AG04450 (cell line): Measurements from ENCODE around the gene FMN2. TPM values are rescaled to one million over a fixed set of nuclear protein-coding genes. Genes with fewer than 3 reads are reported as not detected.
A peak's percentile ranks its signal among the peaks of the same experiment; 100 is the strongest.

Experiments
- CTCF ChIA-PET: fragments of 300-600, 350-600 bp; formaldehyde crosslinking; extraction: SDS; loops from one replicate; lab custom pipeline; 2022; ENCODE audit warnings: antibody characterized with exemption, inconsistent platforms; lab: Charles Lee
- POLR2A ChIA-PET: fragments of 350-600 bp; formaldehyde crosslinking; extraction: SDS; loops from one replicate; lab custom pipeline; 2021; ENCODE audit warnings: antibody characterized with exemption, inconsistent platforms; lab: Yijun Ruan, JAX
- DNase-seq: peaks from one replicate; pipeline ENCODE4 v3.0.0-alpha.2; 2011; ENCODE audit warnings: low read depth, low spot score
- H3K27ac ChIP-seq: one replicate; pipeline ENCODE4 v1.5.1; 2012; ENCODE audit warnings: low read depth, low read length, control low read depth
- H3K27me3 ChIP-seq: one replicate; pipeline ENCODE4 v1.6.0; 2012; ENCODE audit warnings: low read length; ENCODE audit not compliant: control insufficient read depth, insufficient read depth
- H3K4me3 ChIP-seq: 2 replicates; pipeline ENCODE4 v1.5.1; 2011; ENCODE audit warnings: mild to moderate bottlenecking, low read depth, low read length, control low read depth
- H3K9me3 ChIP-seq: 2 replicates; pipeline ENCODE4 v1.5.1; 2012; ENCODE audit warnings: low read length; ENCODE audit not compliant: control insufficient read depth, insufficient read depth
- polyA plus RNA-seq: library from polyadenylated mRNA; depleted of rRNA; stranded (reverse); fragments of >200 nt; gene quantifications from 2 replicates; pipeline ENCODE4 v1.2.3, GENCODE V29; 2011
- TF ChIP-seq, protein P1 (sequence below): IDR thresholded peaks from 2 replicates; pipeline ENCODE4 v1.5.1; 2011; ENCODE audit warnings: low read depth, low read length, control low read depth, inconsistent platforms

The FMN2 gene
- polyA plus RNA-seq, 1 experiment = 6.9 TPM

GRCh38 chr1:240399381-240399780 is 307.7 kb downstream of the FMN2 start:
- Histone ChIP-seq H3K4me3 (no peak overlapping the region), H3K27me3 (no peaks in the 10 kb centered on the region), H3K9me3 (no peaks in the 10 kb centered on the region), H3K27ac (no peak overlapping the region)
- ChIA-PET POLR2A (interaction anchor here (1.4 kb wide), 1 partner anchor 14 kb away, joined by 3 read pairs; no protein-coding TSS in a partner anchor), CTCF (interaction anchor here (1.2 to 2.0 kb wide), 2 partner anchors 202 to 210 kb away, joined by 3 to 10 read pairs; no protein-coding TSS in a partner anchor)
- TF ChIP-seq, protein P1, sequence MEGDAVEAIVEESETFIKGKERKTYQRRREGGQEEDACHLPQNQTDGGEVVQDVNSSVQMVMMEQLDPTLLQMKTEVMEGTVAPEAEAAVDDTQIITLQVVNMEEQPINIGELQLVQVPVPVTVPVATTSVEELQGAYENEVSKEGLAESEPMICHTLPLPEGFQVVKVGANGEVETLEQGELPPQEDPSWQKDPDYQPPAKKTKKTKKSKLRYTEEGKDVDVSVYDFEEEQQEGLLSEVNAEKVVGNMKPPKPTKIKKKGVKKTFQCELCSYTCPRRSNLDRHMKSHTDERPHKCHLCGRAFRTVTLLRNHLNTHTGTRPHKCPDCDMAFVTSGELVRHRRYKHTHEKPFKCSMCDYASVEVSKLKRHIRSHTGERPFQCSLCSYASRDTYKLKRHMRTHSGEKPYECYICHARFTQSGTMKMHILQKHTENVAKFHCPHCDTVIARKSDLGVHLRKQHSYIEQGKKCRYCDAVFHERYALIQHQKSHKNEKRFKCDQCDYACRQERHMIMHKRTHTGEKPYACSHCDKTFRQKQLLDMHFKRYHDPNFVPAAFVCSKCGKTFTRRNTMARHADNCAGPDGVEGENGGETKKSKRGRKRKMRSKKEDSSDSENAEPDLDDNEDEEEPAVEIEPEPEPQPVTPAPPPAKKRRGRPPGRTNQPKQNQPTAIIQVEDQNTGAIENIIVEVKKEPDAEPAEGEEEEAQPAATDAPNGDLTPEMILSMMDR = no peak
- peak; percentile 60 for DNase-seq

- Histone ChIP-seq H3K9me3 (no peaks in the 10 kb centered on the region), H3K27me3 (no peaks in the 10 kb centered on the region), H3K27ac (no peak overlapping the region), H3K4me3 (no peak overlapping the region)
- no peak for DNase-seq
- TF ChIP-seq, protein P1 = no peak
- ChIA-PET CTCF (interaction anchor here (1.2 to 1.9 kb wide), 2 partner anchors 212 to 291 kb away, joined by 3 to 8 read pairs; no protein-coding TSS in a partner anchor), POLR2A (no interaction called here)
Observed at GRCh38 chr1:240401731-240402130, 310.0 kb downstream of the FMN2 start.

DNA sequence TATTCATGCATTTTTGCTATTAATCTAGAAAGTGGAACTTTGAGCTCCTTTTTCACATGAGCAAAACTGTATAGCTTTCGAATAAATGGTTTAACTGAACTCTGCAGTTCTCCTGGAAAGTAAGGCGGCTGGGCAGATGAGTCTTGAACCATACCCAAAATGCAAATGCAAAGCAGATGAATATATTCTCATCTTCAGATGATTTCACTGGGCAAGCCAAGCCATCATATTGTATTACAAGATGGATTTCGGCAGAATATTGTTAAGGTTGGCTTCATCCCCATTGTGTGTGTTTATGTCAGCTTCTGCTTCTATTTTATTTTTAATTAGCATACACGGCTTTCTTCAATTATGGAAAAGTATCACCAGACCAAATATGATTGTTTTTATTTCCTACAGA is 310.6 kb downstream of the FMN2 start:
- ChIA-PET CTCF (interaction anchor here (1.2 to 1.9 kb wide), 3 partner anchors 10 to 290 kb away, joined by 3 to 8 read pairs (median 3); no protein-coding TSS in a partner anchor), POLR2A (no interaction called here)
- DNase-seq = no peak
- H3K27ac ChIP-seq = no peak overlapping the region
- no peaks in the 10 kb centered on the region for H3K27me3 ChIP-seq
- H3K4me3 ChIP-seq = no peak overlapping the region
- H3K9me3 ChIP-seq = no peaks in the 10 kb centered on the region
- TF ChIP-seq, protein P1 = no peak

- no peaks in the 10 kb centered on the region for H3K27me3 ChIP-seq
- H3K9me3 ChIP-seq = no peaks in the 10 kb centered on the region
- DNase-seq = no peak
- H3K4me3 ChIP-seq = no peak overlapping the region
- CTCF ChIA-PET = no interaction called here
- TF ChIP-seq, protein P1 = no peak
- no peak overlapping the region for H3K27ac ChIP-seq
- POLR2A ChIA-PET = no interaction called here
Observed at GRCh38 chr1:240404286-240404685, 312.6 kb downstream of the FMN2 start.

- TF ChIP-seq, protein P1 = no peak
- ChIA-PET POLR2A (no interaction called here), CTCF (no interaction called here)
- Histone ChIP-seq H3K9me3 (no peaks in the 10 kb centered on the region), H3K27me3 (no peaks in the 10 kb centered on the region), H3K4me3 (no peak overlapping the region), H3K27ac (no peak overlapping the region)
- no peak for DNase-seq
Observed at GRCh38 chr1:240405751-240406150, 314.1 kb downstream of the FMN2 start.
